HG03469 (cell line): ENCODE data around the gene XPOT.

ENCODE experiments used
- ATAC-seq: cut with Tn5 transposase; IDR thresholded peaks from one replicate; pipeline ENCODE4 v1.9.1; 2021; ENCODE audit warnings: mild to moderate bottlenecking, moderate library complexity, moderate number of reproducible peaks; ENCODE audit not compliant: unreplicated experiment

Gene XPOT

GRCh38 chr12:64413884-64414283 lies 9.7 kb downstream of the XPOT start:
- ATAC-seq: no peak

- ATAC-seq: no peak
These were observed 14.0 kb downstream of the XPOT start for GRCh38 chr12:64418209-64418608.

GRCh38 chr12:64419696-64420095 lies 15.5 kb downstream of the XPOT start:
- no peak for ATAC-seq

GRCh38 chr12:64427988-64428387 lies 23.8 kb downstream of the XPOT start:
- no peak for ATAC-seq

GRCh38 chr12:64428956-64429355 lies 24.8 kb downstream of the XPOT start:
- ATAC-seq: no peak

GRCh38 chr12:64430886-64431285 lies 26.7 kb downstream of the XPOT start:
- no peak for ATAC-seq

- ATAC-seq: no peak
These were observed 27.6 kb downstream of the XPOT start for GRCh38 chr12:64431791-64432190.

GRCh38 chr12:64433915-64434314 lies 29.7 kb downstream of the XPOT start:
- ATAC-seq: no peak

- no peak for ATAC-seq
These were observed 35.9 kb downstream of the XPOT start for GRCh38 chr12:64440100-64440499.

GRCh38 chr12:64445490-64445889 lies 41.3 kb downstream of the XPOT start:
- no peak for ATAC-seq

GRCh38 chr12:64446295-64446694 lies 42.1 kb downstream of the XPOT start:
- ATAC-seq: no peak

GRCh38 chr12:64450057-64450640 lies 46.0 kb downstream of the XPOT start:
- ATAC-seq: no peak

- no peak for ATAC-seq
These were observed 46.7 kb downstream of the XPOT start for GRCh38 chr12:64450711-64451486.

- peak; percentile 83 for ATAC-seq
These were observed 47.7 kb downstream of the XPOT start, which contains the start of gene TBK1 for GRCh38 chr12:64451687-64452558. Gene TBK1, plus strand, starts transcription at chr12:64452120. Its CDS starts 3,751 bp downstream, at chr12:64455871.

- ATAC-seq: no peak
These were observed 48.6 kb downstream of the XPOT start for GRCh38 chr12:64452559-64453329.

- ATAC-seq: no peak
These were observed 51.3 kb downstream of the XPOT start for GRCh38 chr12:64455506-64455905.

GRCh38 chr12:64456119-64456518 lies 51.9 kb downstream of the XPOT start:
- no peak for ATAC-seq

- no peak for ATAC-seq
These were observed 52.8 kb downstream of the XPOT start for GRCh38 chr12:64457032-64457431.

- ATAC-seq: no peak
These were observed 53.3 kb downstream of the XPOT start for GRCh38 chr12:64457466-64457865.

GRCh38 chr12:64457923-64458322 lies 53.7 kb downstream of the XPOT start:
- ATAC-seq: no peak

- ATAC-seq: no peak
These were observed 55.3 kb downstream of the XPOT start for GRCh38 chr12:64459394-64459891.
